CD14-positive monocyte (primary cell): ENCODE measurements around the gene VASN. TPM values are rescaled to one million over a fixed set of nuclear protein-coding genes. Genes with fewer than 3 reads are reported as not detected.
A peak's percentile ranks its signal among the peaks of the same experiment; 100 is the strongest.

Experiments
- DNase-seq, 3 donors: peaks; one replicate each; pipeline ENCODE4 v3.0.0-alpha.2; 2011 to 2022
- H2AFZ ChIP-seq: 2 replicates; pipeline ENCODE4 v1.6.0; 2012; ENCODE audit warnings: mild to moderate bottlenecking, low read depth, low read length, inconsistent platforms; ENCODE audit not compliant: insufficient read depth, poor library complexity, severe bottlenecking
- H3K27ac ChIP-seq, 2 donors: 1 replicate in 1 of 2; 2 replicates in 1 of 2; pipeline ENCODE4 v1.5.1; 2012 to 2013; ENCODE audit warnings: low read length in 2 of 2, control low read depth in 1 of 2, inconsistent platforms in 1 of 2, low read depth in 1 of 2, mild to moderate bottlenecking in 1 of 2
- H3K27me3 ChIP-seq, 2 donors: one replicate each; pipeline versions ENCODE4 v1.6.0 to v1.6.1; 2011 to 2013; ENCODE audit warnings: low read length in 2 of 2; ENCODE audit not compliant: control insufficient read depth in 2 of 2, insufficient read depth in 2 of 2
- H3K36me3 ChIP-seq, 2 donors: replicated peaks in 1 of 2; 1 replicate in 1 of 2; 2 replicates in 1 of 2; pipeline versions ENCODE4 v1.5.1 to v1.6.1; 2012 to 2013; ENCODE audit warnings: low read length in 2 of 2, control low read depth in 1 of 2, inconsistent platforms in 1 of 2, mild to moderate bottlenecking in 1 of 2; ENCODE audit not compliant: insufficient read depth in 2 of 2, control insufficient read depth in 1 of 2
- H3K4me1 ChIP-seq, 2 donors: 1 replicate in 1 of 2; 2 replicates in 1 of 2; pipeline versions ENCODE4 v1.5.1 to v1.6.1; 2012 to 2013; ENCODE audit warnings: low read length in 2 of 2, control low read depth in 1 of 2, inconsistent platforms in 1 of 2, mild to moderate bottlenecking in 1 of 2, moderate library complexity in 1 of 2; ENCODE audit not compliant: insufficient read depth in 2 of 2, control insufficient read depth in 1 of 2
- H3K4me2 ChIP-seq: replicated peaks from 2 replicates; pipeline ENCODE3; 2012; ENCODE audit warnings: low read length, moderate library complexity, mild to moderate bottlenecking; ENCODE audit not compliant: poor library complexity, severe bottlenecking; ENCODE audit errors: extremely low read depth
- H3K4me3 ChIP-seq, 3 experiments: fragments of 200-600 bp in 1 of 3; sonication (generic) in 1 of 3; replicated peaks in 1 of 3; 1 replicate in 2 of 3; 2 replicates in 1 of 3; pipeline ENCODE4 v1.5.1; 2011 to 2013; ENCODE audit warnings: low read length in 3 of 3, mild to moderate bottlenecking in 3 of 3, control low read depth in 2 of 3, low read depth in 2 of 3, inconsistent platforms in 1 of 3, moderate library complexity in 1 of 3
- H3K79me2 ChIP-seq: 2 replicates; pipeline ENCODE4 v1.6.0; 2012; ENCODE audit warnings: mild to moderate bottlenecking, control low read depth, inconsistent platforms, low read length, moderate library complexity; ENCODE audit not compliant: insufficient read depth
- H3K9ac ChIP-seq: 2 replicates; pipeline ENCODE4 v1.6.0; 2017; ENCODE audit warnings: low read length, mild to moderate bottlenecking; ENCODE audit not compliant: insufficient read depth, poor library complexity, severe bottlenecking
- H3K9me3 ChIP-seq, 2 donors: replicated peaks in 1 of 2; 1 replicate in 1 of 2; 2 replicates in 1 of 2; pipeline versions ENCODE4 v1.5.1 to v1.6.1; 2012 to 2013; ENCODE audit warnings: low read length in 2 of 2, control low read depth in 1 of 2; ENCODE audit not compliant: control insufficient read depth in 1 of 2, insufficient read depth in 1 of 2
- H4K20me1 ChIP-seq: 2 replicates; pipeline ENCODE4 v1.6.0; 2012; ENCODE audit warnings: mild to moderate bottlenecking, low read length, control low read depth, moderate library complexity; ENCODE audit not compliant: insufficient read depth
- H3K27ac Mint-ChIP-seq, 7 donors: one replicate each; pipeline ENCODE4 v1.8.0; 2020; ENCODE audit warnings: mild to moderate bottlenecking in 7 of 7, mixed read lengths in 7 of 7, moderate library complexity in 6 of 7, inconsistent platforms in 2 of 7
- H3K27me3 Mint-ChIP-seq, 3 donors: one replicate each; pipeline ENCODE4 v1.8.0; 2021 to 2022; ENCODE audit warnings: low read depth in 3 of 3, mild to moderate bottlenecking in 3 of 3, mixed read lengths in 3 of 3, moderate library complexity in 3 of 3, inconsistent platforms in 1 of 3
- H3K36me3 Mint-ChIP-seq, 2 donors: one replicate each; pipeline ENCODE4 v1.8.0; 2020; ENCODE audit warnings: mixed read lengths in 2 of 2, inconsistent platforms in 1 of 2, mild to moderate bottlenecking in 1 of 2
- H3K4me1 Mint-ChIP-seq: one replicate; pipeline ENCODE4 v1.8.0; 2020; ENCODE audit warnings: mild to moderate bottlenecking, mixed read lengths
- H3K4me3 Mint-ChIP-seq, 2 donors: one replicate each; pipeline ENCODE4 v1.8.0; 2020; ENCODE audit warnings: mild to moderate bottlenecking in 2 of 2, mixed read lengths in 2 of 2, moderate library complexity in 1 of 2
- H3K9me3 Mint-ChIP-seq, 7 donors: one replicate each; pipeline ENCODE4 v1.8.0; 2020 to 2022; ENCODE audit warnings: mixed read lengths in 7 of 7, mild to moderate bottlenecking in 6 of 7, moderate library complexity in 6 of 7, inconsistent platforms in 2 of 7
- CTCF ChIP-seq: fragments of 200-600 bp; IDR thresholded peaks from one replicate; pipeline ENCODE4 v1.8.0; 2022; ENCODE audit warnings: antibody characterized with exemption, mild to moderate bottlenecking
- WGBS: methylation state at CpG from one replicate; pipeline ENCODE4 v1.1.5; 2013; ENCODE audit warnings: missing lambda C conversion rate; ENCODE audit not compliant: insufficient coverage; 5-methylcytosine and 5-hydroxymethylcytosine counted together
- intact Hi-C, 2 donors: fragments of 100-400 bp; cut with micrococcal nuclease; formaldehyde crosslinking; loops; one replicate each; pipeline versions ENCODE4 v1.15.0 to v1.15.1; 2023
- polyA plus RNA-seq, 3 donors: library from polyadenylated mRNA; depleted of rRNA in 1 of 3; unstranded in 2 of 3; stranded (reverse) in 1 of 3; fragments of 300-500 nt in 2 of 3; fragments of >200 nt in 1 of 3; fragmentation: Illumina TruSeq in 2 of 3; gene quantifications; 1 replicate in 2 of 3; 2 replicates in 1 of 3; pipeline ENCODE4 v1.2.3, GENCODE V29; 2012 to 2021

VASN gene
- polyA plus RNA-seq, 3 donors: 0.03 TPM; not detected in 2

- Histone ChIP-seq H3K36me3 (no peaks in the 10 kb centered on the region), H2AFZ (no peak overlapping the region), H3K4me3 (no peak overlapping the region), H3K9ac (no peak overlapping the region), H3K9me3 (no peaks in the 10 kb centered on the region), H4K20me1 (no peaks in the 10 kb centered on the region), H3K27me3 (peaks cover 0 to 12% of the 10 kb centered on the region in 2 donors), H3K4me2 (no peak overlapping the region), H3K79me2 (no peaks in the 10 kb centered on the region), H3K27ac (no peak overlapping the region), H3K4me1 (peaks cover 12 to 18% of the 10 kb centered on the region in 2 donors)
- no peak for DNase-seq
- Mint-ChIP-seq H3K27me3 (peaks cover 11 to 31% (median 24%) of the 10 kb centered on the region in 3 donors), H3K27ac (peak overlapping the region in 1 of 7 donors; percentile 31), H3K4me1 (peaks cover 7% of the 10 kb centered on the region), H3K4me3 (no peak overlapping the region), H3K9me3 (peaks cover 0 to 6% (median 0%) of the 10 kb centered on the region in 7 donors), H3K36me3 (no peaks in the 10 kb centered on the region)
- intact Hi-C loops: loop anchor here in 1 of 2 donors (5.0 kb wide), 1 partner anchor 395 kb away; no protein-coding TSS in a partner anchor
- 95% methylated on average over 9 of the region's 14 CpGs for WGBS
- no peak for TF ChIP-seq CTCF
These were observed 39.6 kb upstream of the VASN start for GRCh38 chr16:4332083-4332482.

GRCh38 chr16:4332623-4333307 lies 38.9 kb upstream of the VASN start:
- H3K27me3 ChIP-seq: peaks cover 0 to 9% of the 10 kb centered on the region in 2 donors
- Mint-ChIP-seq H3K4me3 (no peak overlapping the region), H3K27ac (no peak overlapping the region), H3K36me3 (no peaks in the 10 kb centered on the region), H3K27me3 (peaks cover 11 to 27% (median 23%) of the 10 kb centered on the region in 3 donors), H3K4me1 (peaks cover 7% of the 10 kb centered on the region), H3K9me3 (peaks cover 0 to 6% (median 0%) of the 10 kb centered on the region in 7 donors)
- 88% methylated on average over 16 of the region's 19 CpGs for WGBS
- no peak overlapping the region for H3K4me2 ChIP-seq
- no peak overlapping the region for H3K27ac ChIP-seq
- H3K9me3 ChIP-seq: no peaks in the 10 kb centered on the region
- no peaks in the 10 kb centered on the region for H4K20me1 ChIP-seq
- H3K79me2 ChIP-seq: no peaks in the 10 kb centered on the region
- no peak overlapping the region for H3K9ac ChIP-seq
- H3K4me1 ChIP-seq: peaks cover 9 to 12% of the 10 kb centered on the region in 2 donors
- H3K36me3 ChIP-seq: no peaks in the 10 kb centered on the region
- no peak overlapping the region for H2AFZ ChIP-seq
- H3K4me3 ChIP-seq: no peak overlapping the region
- no peak for TF ChIP-seq CTCF
- intact Hi-C loops: loop anchor here in 1 of 2 donors (5.0 kb wide), 1 partner anchor 395 kb away; no protein-coding TSS in a partner anchor
- no peak for DNase-seq
